H4 (cell line): ENCODE measurements around the gene CDH15. TPM values are rescaled to one million over a fixed set of nuclear protein-coding genes. Genes with fewer than 3 reads are reported as not detected.

Experiments used
- DNase-seq: peaks from one replicate; pipeline ENCODE4 v3.0.0-alpha.2; 2015; ENCODE audit warnings: low spot score
- total RNA-seq: library from RNA; depleted of rRNA; stranded (reverse); fragments of >200 nt; shearing (Covaris generic); gene quantifications from 2 replicates; pipeline ENCODE4 v1.2.3, GENCODE V29; 2014

CDH15 gene
- total RNA-seq, 1 experiment from 2014 or later, result 0.17 TPM

DNA sequence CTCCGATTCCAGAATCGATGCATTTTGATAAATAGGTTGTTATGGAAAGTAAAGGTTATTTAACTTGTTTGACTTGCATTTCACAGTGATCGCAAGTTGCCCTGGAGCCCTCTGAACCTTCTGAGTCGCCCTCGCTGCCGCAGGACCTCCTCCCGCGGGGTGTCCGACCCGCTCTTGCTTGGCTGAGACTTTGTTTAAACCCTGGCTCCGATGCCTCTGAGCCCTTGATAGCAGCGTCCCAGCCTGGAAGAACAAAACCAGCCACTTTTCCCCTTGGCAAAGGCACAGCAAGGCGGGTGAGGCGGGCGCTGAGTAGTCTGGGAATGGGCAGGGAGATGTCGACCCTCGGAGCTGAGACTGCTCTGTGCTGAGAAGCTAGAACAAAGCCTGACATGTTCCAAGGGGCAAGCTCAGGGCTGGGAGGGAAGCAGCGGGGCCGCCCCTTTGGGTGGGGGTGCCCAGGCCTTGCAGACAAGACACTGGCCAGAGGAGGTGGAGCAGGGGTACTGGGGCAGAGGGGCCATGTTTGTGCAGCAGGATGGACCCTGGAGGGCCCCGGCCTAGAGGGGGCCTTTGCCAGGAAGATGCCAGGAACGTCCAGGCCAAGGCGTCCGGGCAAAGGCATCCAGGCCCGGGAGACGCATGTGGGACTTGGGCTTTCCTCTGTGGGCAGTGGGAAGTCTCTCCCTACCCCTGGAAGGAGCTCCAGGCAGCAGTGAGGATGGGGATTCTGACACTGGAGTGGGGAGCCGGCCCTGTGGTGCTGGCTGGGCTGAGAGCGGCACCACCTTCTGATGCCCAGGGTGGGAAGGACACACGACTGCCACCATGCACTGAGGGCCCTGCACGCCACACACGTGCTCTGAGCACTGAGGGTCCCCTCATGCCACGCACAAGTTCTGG, 30.3 kb upstream of the CDH15 start:
- no peak for DNase-seq

DNA sequence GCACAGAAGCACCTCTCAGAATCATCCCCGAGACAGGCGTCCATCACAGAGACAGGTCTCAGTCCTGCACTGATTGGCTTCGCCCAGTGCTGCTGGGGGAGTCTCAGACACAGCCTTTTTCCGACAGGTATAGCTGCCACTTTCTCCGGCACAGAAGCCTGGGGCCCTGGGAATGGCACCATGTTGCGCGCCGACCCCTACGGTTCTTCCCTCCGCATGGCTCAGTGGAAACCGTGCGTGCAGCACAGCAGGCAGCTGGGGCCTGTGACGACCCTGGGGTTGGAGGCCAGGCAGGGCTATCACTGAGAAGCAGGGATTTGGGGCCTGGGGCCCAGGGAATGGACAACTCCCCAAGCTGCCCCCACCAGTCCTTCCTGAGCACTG, 29.7 kb upstream of the CDH15 start:
- no peak for DNase-seq

DNA sequence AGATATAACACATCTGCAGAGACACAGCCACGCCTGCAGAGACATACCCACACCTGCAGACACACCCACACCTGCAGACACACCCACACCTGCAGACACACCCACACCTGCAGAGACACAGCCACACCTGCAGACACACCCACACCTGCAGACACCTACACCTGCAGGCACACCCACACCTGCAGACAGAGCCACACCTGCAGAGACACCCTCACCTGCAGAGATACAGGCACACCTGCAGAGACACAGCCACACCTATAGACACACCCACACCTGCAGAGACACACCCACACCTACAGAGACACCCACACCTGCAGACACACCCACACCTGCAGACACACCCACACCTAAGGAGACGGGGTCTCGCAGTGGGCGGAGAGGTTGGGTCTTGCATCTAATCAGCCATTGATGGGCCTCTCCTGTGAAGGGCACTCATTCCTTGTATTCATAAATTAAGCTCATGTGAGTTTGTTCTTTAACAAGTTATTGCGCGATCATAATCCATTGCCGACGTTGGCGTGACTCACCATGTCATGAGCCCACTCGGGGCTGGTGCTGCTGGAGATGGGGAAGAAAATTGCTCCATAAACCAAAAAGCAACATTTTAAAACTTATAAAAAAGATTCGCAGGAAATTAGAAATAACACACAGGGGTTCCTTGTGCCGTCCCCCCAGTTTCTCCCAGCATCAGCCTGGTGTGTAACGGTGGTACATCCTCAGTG, 28.9 kb upstream of the CDH15 start:
- no peak for DNase-seq

DNA sequence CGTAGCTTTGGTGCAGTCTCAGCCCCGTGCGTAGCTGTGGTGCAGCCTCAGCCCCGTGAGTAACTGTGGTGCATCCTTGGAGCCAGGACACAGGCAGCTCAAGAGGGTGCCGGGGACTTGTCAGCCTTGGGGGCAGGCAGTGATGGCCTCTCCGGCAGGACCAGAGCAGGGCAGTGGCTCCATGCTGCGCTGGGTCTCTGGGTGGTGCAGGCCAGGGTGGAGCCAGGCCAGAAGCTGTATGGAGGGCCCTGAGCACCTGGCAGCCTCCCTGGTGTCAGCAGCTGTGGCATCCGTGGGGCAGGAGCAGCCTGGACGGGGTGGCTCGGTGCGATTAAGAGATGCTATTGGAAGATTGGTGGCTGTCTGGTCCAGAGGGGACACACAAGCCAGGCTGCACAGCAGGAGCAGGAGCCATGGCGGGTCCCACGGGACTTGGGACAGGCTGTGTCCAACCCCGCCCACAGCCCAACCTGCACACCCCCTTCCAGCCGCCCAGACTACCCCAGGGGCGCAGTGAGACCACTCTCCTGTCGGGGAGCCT, 28.3 kb upstream of the CDH15 start:
- DNase-seq, result no peak

DNA sequence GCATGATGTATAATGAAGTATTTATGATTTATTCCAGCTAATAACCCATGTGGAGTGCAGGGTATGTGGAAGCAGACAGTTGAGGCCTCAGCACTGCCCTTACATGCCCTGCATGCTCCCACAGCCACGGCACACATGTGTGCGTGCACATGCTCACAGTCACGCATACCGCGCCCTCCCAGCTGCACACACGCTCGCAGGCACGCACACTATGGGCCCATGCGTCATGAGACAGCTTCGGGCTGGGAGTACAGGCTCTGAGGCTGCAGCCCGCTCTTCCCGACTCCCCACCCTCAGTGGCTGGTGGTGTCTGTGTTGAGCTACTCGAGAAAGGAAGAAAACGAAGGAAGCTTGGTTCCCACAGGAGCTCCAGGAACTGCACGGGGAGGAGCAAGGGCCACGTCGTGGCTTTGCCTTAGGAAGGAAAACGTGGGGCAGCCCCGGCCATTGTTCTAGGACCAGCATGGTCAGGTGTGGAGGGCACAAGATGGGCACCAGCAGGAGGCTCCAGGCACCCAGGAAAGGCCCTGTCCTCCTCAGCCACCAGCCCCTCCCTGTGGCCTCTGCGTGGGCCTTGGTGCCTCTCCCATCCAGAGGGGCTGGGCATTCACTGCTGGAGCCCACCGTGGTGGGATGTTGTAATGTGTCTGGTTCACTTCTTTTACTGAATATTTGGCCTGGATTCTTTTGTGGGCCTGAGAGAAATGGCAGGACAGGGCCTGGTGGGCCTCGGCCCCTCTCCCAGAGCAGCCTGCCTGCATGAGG, 27.5 kb upstream of the CDH15 start:
- DNase-seq, result no peak

DNA sequence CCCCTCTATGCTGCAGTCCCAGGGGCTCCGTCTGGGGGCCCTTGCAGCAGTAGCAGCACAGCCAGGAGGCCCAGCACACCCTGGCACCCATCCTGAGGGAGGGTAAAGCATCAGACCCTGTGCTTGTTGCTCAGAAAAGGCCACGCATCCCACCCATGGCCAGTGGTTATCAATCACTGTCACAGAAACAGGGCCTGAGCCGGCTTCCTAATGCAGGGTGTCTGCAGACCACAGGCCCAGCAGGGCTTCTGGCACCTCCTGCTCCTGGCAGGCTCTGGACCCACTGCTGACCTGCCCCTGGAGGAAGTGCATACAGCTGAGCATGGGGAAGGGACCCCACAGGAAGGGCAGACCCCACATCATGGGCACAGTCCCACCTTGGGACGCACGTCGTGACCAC, 26.9 kb upstream of the CDH15 start:
- no peak for DNase-seq

DNA sequence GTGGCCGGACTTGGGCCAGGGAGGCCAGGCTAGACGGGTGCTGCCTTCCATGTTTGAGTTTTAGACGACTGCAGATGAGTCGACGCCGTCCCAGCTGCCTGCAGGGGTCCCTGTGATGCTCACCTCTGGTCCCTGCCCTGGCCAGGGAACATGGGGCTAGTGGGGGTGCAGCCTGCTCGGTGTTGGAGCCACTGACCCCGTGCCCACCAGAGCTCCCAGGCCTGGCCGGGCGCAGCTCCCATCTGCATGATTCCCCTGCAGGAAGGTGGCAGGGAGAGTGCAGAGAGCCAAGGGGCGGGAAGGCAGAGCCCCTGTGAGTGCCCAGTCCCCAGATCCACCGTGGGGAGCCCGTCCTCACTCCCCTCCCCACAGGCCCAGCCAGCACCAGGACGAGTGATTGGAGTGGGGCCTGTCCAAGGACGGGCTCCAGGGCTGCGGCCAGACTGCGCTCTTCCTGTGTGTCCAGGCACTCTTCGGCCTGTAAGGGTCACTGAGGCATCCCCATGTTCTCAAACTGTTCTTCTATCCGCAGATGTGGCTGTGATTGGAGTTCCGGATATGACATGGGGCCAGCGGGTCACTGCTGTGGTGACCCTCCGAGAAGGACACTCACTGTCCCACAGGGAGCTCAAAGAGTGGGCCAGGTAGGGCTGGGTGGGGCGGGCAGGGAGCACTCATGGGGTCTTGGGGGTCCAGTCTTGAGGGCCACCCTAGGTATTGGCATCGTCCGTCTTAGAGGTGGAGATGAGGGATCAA, 26.0 kb upstream of the CDH15 start:
- no peak for DNase-seq

DNA sequence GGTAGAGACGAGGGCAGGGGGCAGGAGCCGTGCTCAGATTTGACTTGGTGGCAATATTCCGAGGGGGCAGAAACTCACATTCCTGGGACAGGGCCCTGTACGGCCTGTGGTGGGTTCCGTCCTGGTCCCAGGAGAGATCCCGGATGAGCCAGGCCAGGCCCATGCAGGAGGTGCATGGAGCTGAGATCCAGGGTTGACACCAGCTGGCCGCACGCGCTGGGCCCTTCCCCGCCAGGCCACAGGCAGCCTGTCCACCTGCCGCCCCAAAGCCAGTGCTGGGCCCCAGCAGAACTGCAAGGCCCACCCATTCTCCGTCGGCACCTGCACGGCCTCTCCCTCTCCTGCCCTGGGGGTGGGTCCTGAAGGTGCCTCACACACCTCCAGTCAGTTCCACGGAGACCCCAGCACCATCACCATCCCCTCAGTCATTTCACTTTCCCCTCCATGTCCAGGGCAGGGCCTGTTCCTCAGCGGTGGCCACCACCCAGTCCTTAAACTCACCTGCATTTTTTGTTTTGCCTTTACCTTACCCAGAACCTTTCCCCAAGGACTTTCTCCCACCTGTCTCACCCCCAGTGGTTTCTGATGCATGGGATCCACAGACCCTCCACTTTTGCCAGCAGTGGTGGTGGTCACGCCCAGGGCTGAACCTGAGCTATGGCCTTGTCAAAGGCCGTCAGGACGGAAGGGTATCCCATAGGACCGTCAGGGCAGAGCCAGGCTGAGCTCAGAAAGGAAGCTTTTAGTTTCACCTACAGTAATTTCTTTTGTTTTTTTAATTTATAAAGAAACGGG, 25.1 kb upstream of the CDH15 start:
- DNase-seq, result no peak

DNA sequence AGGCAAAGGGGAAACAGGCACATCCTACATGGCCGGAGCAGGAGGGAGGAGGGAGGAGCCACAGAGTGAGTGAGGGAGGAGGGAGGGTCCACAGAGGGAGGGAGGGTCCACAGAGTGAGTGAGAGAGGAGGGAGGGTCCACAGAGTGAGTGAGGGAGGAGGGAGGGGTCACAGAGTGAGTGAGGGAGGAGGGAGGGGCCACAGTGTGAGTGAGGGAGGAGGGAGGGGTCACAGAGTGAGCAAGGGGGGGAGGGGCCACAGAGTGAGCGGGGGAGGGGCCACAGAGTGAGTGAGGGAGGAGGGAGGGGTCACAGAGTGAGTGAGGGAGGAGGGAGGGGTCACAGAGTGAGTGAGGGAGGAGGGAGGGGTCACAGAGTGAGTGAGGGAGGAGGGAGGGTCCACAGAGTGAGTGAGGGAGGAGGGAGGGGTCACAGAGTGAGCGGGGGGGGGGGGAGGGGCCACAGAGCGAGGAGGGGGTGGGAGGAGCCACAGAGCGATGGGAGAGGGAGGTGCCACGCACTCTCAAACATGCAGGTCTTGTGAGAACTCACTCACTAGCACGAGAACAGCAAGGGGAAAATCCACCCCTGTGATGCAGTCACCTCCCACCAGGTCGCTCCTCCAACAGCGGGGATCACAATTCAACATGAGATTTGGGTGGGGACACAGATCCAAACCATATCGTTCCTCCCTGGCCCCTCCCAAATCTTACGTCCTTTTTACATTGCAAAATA, 24.3 kb upstream of the CDH15 start:
- no peak for DNase-seq

DNA sequence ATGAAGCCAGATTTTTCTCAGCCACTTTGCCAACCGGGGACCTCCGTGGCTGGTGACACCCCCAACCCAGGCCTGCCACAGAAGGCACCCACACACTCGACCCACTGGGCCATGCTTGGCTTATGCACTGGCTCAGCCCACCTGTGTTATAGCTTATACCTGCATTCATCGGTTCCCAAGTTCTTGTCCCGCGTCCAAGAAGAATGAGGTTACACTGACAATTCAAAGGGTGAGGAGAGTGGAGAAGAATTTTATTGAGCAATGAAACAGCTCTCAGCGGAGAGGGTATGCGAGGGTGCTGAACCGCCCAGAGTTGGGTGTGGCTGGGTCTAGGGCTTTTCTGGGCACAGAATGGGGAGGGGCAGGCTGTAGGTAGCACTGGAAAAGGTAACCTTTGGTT, 22.2 kb upstream of the CDH15 start:
- DNase-seq, result no peak

DNA sequence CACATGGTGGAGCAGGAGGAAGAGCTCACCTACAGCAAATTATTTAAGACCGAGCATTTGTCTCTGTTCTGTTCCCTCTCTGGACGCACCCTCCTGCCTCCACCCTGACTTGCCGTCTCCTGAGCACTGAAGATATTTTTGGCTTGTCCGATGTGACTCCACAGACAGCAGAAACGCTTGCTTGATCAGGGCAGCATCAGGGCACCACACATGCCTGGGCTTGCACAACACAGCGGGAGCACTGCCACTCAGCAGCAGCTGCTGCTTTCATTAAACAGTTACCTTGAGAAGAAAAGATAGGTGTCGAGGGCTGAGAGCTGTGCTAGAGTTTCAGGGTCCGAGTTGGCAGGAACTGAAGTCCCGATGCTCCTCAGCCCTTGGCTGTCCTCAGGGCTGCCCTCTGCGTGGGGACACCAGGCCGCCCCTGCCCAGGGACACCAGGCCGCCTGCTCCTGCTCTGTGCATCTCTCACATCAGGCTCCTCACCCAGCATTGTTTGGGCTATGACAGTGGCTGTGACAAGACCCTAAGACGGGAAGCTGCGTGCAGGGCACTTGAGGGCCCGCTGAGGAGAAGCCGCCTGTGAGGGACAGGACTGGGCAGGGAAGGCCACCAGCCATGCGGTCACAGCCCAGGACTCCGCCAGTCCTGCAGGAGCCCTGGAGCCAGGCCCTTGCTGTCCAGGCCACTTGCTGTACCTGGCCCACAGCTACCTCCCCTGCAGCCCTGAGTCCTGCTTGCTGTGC, 21.3 kb upstream of the CDH15 start:
- DNase-seq, result no peak

DNA sequence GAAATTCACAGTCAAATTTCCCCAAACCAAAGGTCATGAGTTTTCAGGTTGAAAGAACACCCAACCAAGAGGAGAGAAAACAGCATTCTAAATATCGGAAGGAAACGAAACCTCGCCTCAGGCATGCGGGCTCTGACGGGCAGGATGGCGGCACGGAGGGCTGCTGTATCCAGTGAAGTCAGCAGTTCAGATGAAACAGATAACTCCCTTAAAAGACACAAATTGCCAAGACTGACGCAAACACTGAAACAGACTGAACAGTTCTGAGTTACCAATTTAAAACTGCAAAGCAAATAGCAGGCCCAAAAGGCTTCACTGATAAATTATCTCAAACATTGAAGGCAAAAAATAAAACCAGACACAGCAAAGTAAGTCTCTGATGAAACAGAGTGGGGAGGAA, 20.6 kb upstream of the CDH15 start:
- no peak for DNase-seq

DNA sequence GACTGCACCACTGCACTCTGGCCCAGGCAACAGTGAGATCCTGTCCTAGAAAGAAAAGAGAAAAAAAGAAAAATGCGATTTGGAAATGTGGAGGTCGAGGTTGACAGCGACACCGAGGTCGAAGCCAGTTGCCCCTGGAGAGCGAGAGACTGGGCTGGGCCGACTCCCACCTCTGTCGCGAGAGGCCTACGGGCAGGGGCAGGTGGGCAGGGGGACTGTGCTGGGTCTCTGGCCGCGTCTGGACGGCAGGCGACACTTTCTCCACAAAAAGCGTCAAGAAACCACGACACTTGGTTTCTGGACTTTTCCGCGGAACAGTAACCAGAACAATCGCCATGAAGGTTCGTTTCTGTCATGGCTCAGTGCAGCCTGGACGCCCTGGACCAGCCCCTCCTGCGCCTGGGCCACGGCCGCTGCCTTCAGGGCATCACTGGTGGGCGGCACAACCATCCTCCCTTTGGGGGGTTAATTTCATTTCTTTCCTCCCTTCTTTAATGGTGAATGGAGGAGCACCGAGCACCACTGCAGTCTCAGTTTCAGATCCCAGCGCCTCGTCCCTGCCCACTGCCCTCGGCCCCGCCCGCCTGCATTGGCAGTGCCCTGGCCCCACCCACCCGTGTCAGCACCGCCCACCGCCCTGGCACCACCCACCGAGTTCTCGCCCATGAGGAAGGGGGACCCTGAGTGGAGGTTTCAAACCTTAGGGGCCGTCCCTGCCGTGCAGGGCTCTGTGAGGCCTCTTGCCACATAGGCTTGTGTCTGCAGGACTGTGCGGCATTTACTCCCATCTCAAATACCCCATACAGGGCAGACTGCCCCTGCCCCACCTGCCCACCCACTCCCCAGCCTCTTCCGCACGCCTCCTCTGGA, 18.5 kb upstream of the CDH15 start:
- DNase-seq, result no peak

DNA sequence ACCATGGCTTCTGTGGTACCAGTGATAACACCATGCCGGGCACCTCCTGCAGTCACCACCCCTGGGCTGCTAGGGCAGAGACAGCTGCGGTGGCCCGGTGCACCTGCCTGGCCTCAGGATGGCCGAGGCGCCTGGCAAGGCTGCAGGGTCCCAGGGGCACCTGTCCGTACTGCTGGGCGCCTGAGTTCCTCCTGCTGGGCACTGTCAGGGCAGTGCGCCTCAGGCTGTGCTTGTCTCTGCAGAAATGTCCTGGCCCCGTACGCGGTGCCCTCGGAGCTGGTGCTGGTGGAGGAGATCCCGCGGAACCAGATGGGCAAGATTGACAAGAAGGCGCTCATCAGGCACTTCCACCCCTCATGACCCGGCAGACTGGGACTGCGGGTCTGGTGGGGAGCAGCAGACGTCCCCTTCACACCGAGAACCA, 17.7 kb upstream of the CDH15 start:
- DNase-seq, result no peak

DNA sequence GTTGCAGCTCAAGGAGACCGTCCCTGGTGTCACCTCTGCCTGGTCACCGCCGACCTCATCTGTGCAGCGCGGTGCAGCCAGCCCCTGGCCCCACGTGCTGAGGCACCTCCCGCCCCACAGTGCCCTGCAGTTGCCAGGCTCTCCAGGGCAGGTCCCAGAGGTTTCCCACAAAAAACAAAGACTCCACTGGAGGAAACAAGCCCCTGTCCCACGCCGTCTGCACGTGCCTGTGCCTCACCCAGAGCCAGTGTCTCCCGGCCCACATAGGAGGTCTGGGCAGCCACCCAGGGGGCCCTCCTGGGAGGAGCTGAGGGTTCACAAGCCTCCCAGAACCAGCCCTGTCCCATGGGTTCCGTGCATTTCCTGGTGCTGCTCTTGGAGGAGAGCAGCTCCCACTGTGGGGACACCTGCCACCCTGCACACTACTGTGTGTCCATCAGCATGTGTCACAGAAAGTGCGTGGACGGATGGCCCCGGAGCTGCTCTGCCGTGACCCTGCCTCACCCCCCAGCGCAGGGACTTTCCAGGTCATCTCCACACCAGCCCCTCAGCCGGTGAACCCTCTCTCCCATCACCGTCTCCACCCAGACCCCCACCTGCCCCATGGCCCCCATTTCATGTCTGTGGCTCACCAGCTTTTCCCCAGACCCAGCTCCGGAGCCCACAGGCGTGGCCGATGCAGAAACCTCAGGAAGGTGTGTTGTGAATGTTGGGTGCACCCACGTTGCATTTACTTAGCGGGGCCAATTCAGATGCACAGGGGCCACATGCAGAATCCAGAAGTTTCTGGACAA, 17.0 kb upstream of the CDH15 start:
- no peak for DNase-seq

DNA sequence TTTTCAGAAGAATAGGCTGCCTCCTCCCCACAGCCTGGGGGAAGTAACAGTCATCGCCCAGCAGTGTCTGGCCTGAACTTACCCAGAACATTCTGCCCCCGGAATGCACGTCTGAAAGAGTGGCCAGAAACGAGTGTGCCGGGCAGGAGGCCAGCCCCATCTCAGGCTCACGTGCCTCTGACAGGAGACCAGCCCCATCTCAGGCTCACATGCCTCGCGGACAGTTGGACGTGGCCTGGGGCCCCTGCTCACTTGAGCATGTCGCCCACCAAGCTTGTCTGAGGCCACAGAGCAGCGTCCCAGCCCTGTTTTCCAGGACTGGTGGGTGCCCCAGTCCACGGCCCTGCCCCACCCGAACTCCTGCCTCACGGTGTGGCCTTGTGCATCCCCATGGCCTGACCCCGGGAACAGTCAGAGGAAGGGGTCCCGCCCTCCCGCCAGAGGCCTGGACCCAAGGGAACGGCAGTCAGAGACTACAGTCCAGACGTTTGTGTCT, 16.3 kb upstream of the CDH15 start:
- no peak for DNase-seq
